Measurements from ENCODE around the gene KMT5C.
A peak's percentile ranks its signal among the peaks of the same experiment; 100 is the strongest.

Gene KMT5C

DNA sequence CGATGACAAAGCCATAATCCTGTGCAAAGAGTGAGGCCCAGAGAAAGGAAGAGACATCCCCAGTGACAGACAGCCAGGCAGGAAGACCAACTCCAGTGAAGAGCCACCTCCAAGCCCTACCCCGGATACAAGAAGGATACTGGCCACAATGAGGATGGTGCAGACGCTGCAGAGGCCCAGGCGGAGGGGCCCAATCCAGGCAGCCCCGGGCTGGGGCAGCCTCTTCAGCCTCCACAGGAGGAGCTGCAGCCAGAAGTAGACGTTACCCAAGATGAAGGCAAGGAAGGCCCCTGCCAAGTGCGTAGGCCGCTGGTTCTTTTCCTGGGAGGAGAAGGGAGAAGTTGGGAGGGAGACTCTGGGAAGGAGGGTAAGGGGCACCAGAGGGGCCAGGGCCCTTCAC lies 23.0 kb upstream of the KMT5C start:
- no peak overlapping the region for H3K18ac ChIP-seq (ENCODE audit: low read depth in 1 of 2, low read length in 2 of 2)
- H3K4me3 ChIP-seq (ENCODE audit: insufficient read depth in 1 of 2, low read depth in 1 of 2, low read length in 2 of 2), result no peak overlapping the region
- H2BK12ac ChIP-seq (ENCODE audit: low read length in 2 of 2), result no peak overlapping the region
- H3K4ac ChIP-seq (ENCODE audit: low read depth in 1 of 2, low read length in 2 of 2), result no peak overlapping the region
- H3K9me3 ChIP-seq (ENCODE audit: control insufficient read depth, low read length), result peaks cover 3% of the 10 kb centered on the region
- no peak overlapping the region for H4K91ac ChIP-seq (ENCODE audit: low read length)
- H3K27ac ChIP-seq (ENCODE audit: low read length, poor library complexity, severe bottlenecking), result no peak overlapping the region
- H2BK120ac ChIP-seq (ENCODE audit: low read depth, low read length), result no peak overlapping the region
- no peak overlapping the region for H3K4me2 ChIP-seq (ENCODE audit: low read length, poor library complexity, severe bottlenecking)
- H2AK5ac ChIP-seq (ENCODE audit: low read length, severe bottlenecking), result no peak overlapping the region
- 92% methylated on average over 8 of the region's 8 CpGs for WGBS
- H3K4me1 ChIP-seq (ENCODE audit: control insufficient read depth, insufficient read depth, low read depth, low read length), result peaks cover 10% of the 10 kb centered on the region
- H2AFZ ChIP-seq (ENCODE audit: low read depth, low read length), result no peak overlapping the region
- no peak overlapping the region for H3K14ac ChIP-seq (ENCODE audit: low read length in 2 of 2)
- H2BK15ac ChIP-seq (ENCODE audit: low read depth, poor library complexity, severe bottlenecking), result no peak overlapping the region
- H4K8ac ChIP-seq (ENCODE audit: low read length), result no peak overlapping the region
- DNase-seq, result no peak
- H3K79me1 ChIP-seq (replicated peaks; ENCODE audit: low read length, poor library complexity, severe bottlenecking), result no peaks in the 10 kb centered on the region
- H3K36me3 ChIP-seq (ENCODE audit: control insufficient read depth in 1 of 2, insufficient read depth in 2 of 2, low read depth in 1 of 2, low read length in 2 of 2), result peaks cover 0 to 12% of the 10 kb centered on the region in 2 experiments
- no peak overlapping the region for H3K9ac ChIP-seq (ENCODE audit: low read length)
- no peak overlapping the region for H3K23ac ChIP-seq (ENCODE audit: low read length in 2 of 2)
- no peak overlapping the region for H2BK5ac ChIP-seq (ENCODE audit: low read depth, low read length, poor library complexity, severe bottlenecking)
- H3K27me3 ChIP-seq (ENCODE audit: control insufficient read depth in 1 of 2, insufficient read depth in 1 of 2, low read length in 2 of 2), result peaks cover 0 to 18% of the 10 kb centered on the region in 2 experiments

GRCh38 chr19:55319785-55320184 lies 19.9 kb upstream of the KMT5C start:
- DNase-seq, result peak; percentile 50
- H3K9me3 ChIP-seq (ENCODE audit: control insufficient read depth, low read length), result peaks cover 3% of the 10 kb centered on the region
- H3K27ac ChIP-seq (ENCODE audit: low read length, poor library complexity, severe bottlenecking), result no peak overlapping the region
- peak overlapping the region; percentile 35 for H3K4me2 ChIP-seq (ENCODE audit: low read length, poor library complexity, severe bottlenecking)
- H3K79me1 ChIP-seq (replicated peaks; ENCODE audit: low read length, poor library complexity, severe bottlenecking), result no peaks in the 10 kb centered on the region
- H2BK15ac ChIP-seq (ENCODE audit: low read depth, poor library complexity, severe bottlenecking), result no peak overlapping the region
- H4K8ac ChIP-seq (ENCODE audit: low read length), result peak overlapping the region; percentile 8
- H3K23ac ChIP-seq (ENCODE audit: low read length in 2 of 2), result no peak overlapping the region
- no peaks in the 10 kb centered on the region for H3K36me3 ChIP-seq (ENCODE audit: control insufficient read depth in 1 of 2, insufficient read depth in 2 of 2, low read depth in 1 of 2, low read length in 2 of 2)
- H2BK5ac ChIP-seq (ENCODE audit: low read depth, low read length, poor library complexity, severe bottlenecking), result no peak overlapping the region
- H2AFZ ChIP-seq (ENCODE audit: low read depth, low read length), result no peak overlapping the region
- H3K9ac ChIP-seq (ENCODE audit: low read length), result peak overlapping the region; percentile 29
- no peak overlapping the region for H3K14ac ChIP-seq (ENCODE audit: low read length in 2 of 2)
- H3K4me3 ChIP-seq (ENCODE audit: insufficient read depth in 1 of 2, low read depth in 1 of 2, low read length in 2 of 2), result no peak overlapping the region
- no peak overlapping the region for H2BK120ac ChIP-seq (ENCODE audit: low read depth, low read length)
- H3K18ac ChIP-seq (ENCODE audit: low read depth in 1 of 2, low read length in 2 of 2), result no peak overlapping the region
- H3K4ac ChIP-seq (ENCODE audit: low read depth in 1 of 2, low read length in 2 of 2), result no peak overlapping the region
- WGBS, result 20% methylated on average over 21 of the region's 21 CpGs
- peaks cover 8 to 33% of the 10 kb centered on the region in 2 experiments for H3K27me3 ChIP-seq (ENCODE audit: control insufficient read depth in 1 of 2, insufficient read depth in 1 of 2, low read length in 2 of 2)
- no peak overlapping the region for H2AK5ac ChIP-seq (ENCODE audit: low read length, severe bottlenecking)
- H2BK12ac ChIP-seq (ENCODE audit: low read length in 2 of 2), result no peak overlapping the region
- H4K91ac ChIP-seq (ENCODE audit: low read length), result no peak overlapping the region
- H3K4me1 ChIP-seq (ENCODE audit: control insufficient read depth, insufficient read depth, low read depth, low read length), result peaks cover 5% of the 10 kb centered on the region

GRCh38 chr19:55320844-55321419 lies 18.7 kb upstream of the KMT5C start:
- peaks cover 3% of the 10 kb centered on the region for H3K9me3 ChIP-seq (ENCODE audit: control insufficient read depth, low read length)
- H3K79me1 ChIP-seq (replicated peaks; ENCODE audit: low read length, poor library complexity, severe bottlenecking), result no peaks in the 10 kb centered on the region
- no peak overlapping the region for H3K4me2 ChIP-seq (ENCODE audit: low read length, poor library complexity, severe bottlenecking)
- no peak overlapping the region for H3K23ac ChIP-seq (ENCODE audit: low read length in 2 of 2)
- no peak overlapping the region for H3K9ac ChIP-seq (ENCODE audit: low read length)
- no peak overlapping the region for H2BK15ac ChIP-seq (ENCODE audit: low read depth, poor library complexity, severe bottlenecking)
- no peak overlapping the region for H3K4me3 ChIP-seq (ENCODE audit: insufficient read depth in 1 of 2, low read depth in 1 of 2, low read length in 2 of 2)
- H3K36me3 ChIP-seq (ENCODE audit: control insufficient read depth in 1 of 2, insufficient read depth in 2 of 2, low read depth in 1 of 2, low read length in 2 of 2), result no peaks in the 10 kb centered on the region
- peaks cover 7% of the 10 kb centered on the region for H3K4me1 ChIP-seq (ENCODE audit: control insufficient read depth, insufficient read depth, low read depth, low read length)
- no peak overlapping the region for H2BK120ac ChIP-seq (ENCODE audit: low read depth, low read length)
- no peak overlapping the region for H3K18ac ChIP-seq (ENCODE audit: low read depth in 1 of 2, low read length in 2 of 2)
- no peak overlapping the region for H4K91ac ChIP-seq (ENCODE audit: low read length)
- H3K4ac ChIP-seq (ENCODE audit: low read depth in 1 of 2, low read length in 2 of 2), result no peak overlapping the region
- H2AK5ac ChIP-seq (ENCODE audit: low read length, severe bottlenecking), result no peak overlapping the region
- H3K27ac ChIP-seq (ENCODE audit: low read length, poor library complexity, severe bottlenecking), result no peak overlapping the region
- H2AFZ ChIP-seq (ENCODE audit: low read depth, low read length), result no peak overlapping the region
- H4K8ac ChIP-seq (ENCODE audit: low read length), result no peak overlapping the region
- peaks cover 8 to 33% of the 10 kb centered on the region in 2 experiments for H3K27me3 ChIP-seq (ENCODE audit: control insufficient read depth in 1 of 2, insufficient read depth in 1 of 2, low read length in 2 of 2)
- H3K14ac ChIP-seq (ENCODE audit: low read length in 2 of 2), result no peak overlapping the region
- no peak overlapping the region for H2BK12ac ChIP-seq (ENCODE audit: low read length in 2 of 2)
- DNase-seq, result no peak
- 90% methylated on average over 8 of the region's 8 CpGs for WGBS
- H2BK5ac ChIP-seq (ENCODE audit: low read depth, low read length, poor library complexity, severe bottlenecking), result no peak overlapping the region

DNA sequence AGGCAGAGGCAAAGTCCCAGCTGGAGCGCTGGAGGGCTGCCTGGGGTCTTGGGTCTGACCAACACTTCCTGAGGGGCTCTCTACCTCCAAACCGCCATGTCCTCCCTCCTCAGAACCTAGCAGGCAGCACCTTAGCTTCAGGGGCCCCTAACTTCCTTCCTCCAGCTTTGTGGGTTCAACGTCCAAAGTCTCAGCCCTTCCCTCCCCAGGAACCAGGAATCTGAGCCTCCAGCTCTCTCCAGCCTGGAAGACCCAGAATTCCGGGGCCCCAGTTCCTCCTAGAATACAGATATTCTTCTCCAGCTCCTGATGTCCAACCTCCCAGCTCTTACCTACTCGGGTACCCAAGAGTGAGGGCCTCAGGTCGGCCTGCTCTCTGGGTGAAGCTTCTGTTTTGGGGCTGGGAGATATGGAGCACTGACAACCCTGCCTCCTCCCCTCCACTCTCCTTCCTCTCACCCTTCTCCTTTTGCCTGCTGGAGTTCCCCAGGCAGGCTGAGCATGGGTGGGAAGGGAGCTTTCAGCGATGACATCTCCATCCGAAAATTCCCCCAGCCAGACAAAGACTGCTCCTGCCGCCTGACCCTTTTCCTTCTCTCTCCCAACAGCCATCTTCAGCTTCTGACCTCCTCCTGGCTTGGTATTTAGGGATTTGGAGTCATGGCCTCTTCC lies 18.1 kb upstream of the KMT5C start:
- no peak overlapping the region for H3K4me3 ChIP-seq (ENCODE audit: insufficient read depth in 1 of 2, low read depth in 1 of 2, low read length in 2 of 2)
- H3K27ac ChIP-seq (ENCODE audit: low read length, poor library complexity, severe bottlenecking), result no peak overlapping the region
- H3K14ac ChIP-seq (ENCODE audit: low read length in 2 of 2), result no peak overlapping the region
- H2BK12ac ChIP-seq (ENCODE audit: low read length in 2 of 2), result no peak overlapping the region
- no peak overlapping the region for H3K4me2 ChIP-seq (ENCODE audit: low read length, poor library complexity, severe bottlenecking)
- no peak overlapping the region for H3K4ac ChIP-seq (ENCODE audit: low read depth in 1 of 2, low read length in 2 of 2)
- no peak overlapping the region for H3K9ac ChIP-seq (ENCODE audit: low read length)
- H3K18ac ChIP-seq (ENCODE audit: low read depth in 1 of 2, low read length in 2 of 2), result no peak overlapping the region
- no peaks in the 10 kb centered on the region for H3K36me3 ChIP-seq (ENCODE audit: control insufficient read depth in 1 of 2, insufficient read depth in 2 of 2, low read depth in 1 of 2, low read length in 2 of 2)
- no peaks in the 10 kb centered on the region for H3K9me3 ChIP-seq (ENCODE audit: control insufficient read depth, low read length)
- peaks cover 7% of the 10 kb centered on the region for H3K4me1 ChIP-seq (ENCODE audit: control insufficient read depth, insufficient read depth, low read depth, low read length)
- H2BK120ac ChIP-seq (ENCODE audit: low read depth, low read length), result no peak overlapping the region
- H4K8ac ChIP-seq (ENCODE audit: low read length), result no peak overlapping the region
- H3K79me1 ChIP-seq (replicated peaks; ENCODE audit: low read length, poor library complexity, severe bottlenecking), result no peaks in the 10 kb centered on the region
- 75% methylated on average over 6 of the region's 9 CpGs for WGBS
- H2BK15ac ChIP-seq (ENCODE audit: low read depth, poor library complexity, severe bottlenecking), result no peak overlapping the region
- no peak overlapping the region for H2BK5ac ChIP-seq (ENCODE audit: low read depth, low read length, poor library complexity, severe bottlenecking)
- H2AFZ ChIP-seq (ENCODE audit: low read depth, low read length), result no peak overlapping the region
- no peak overlapping the region for H2AK5ac ChIP-seq (ENCODE audit: low read length, severe bottlenecking)
- H3K23ac ChIP-seq (ENCODE audit: low read length in 2 of 2), result no peak overlapping the region
- H3K27me3 ChIP-seq (ENCODE audit: control insufficient read depth in 1 of 2, insufficient read depth in 1 of 2, low read length in 2 of 2), result peaks cover 8 to 33% of the 10 kb centered on the region in 2 experiments
- DNase-seq, result no peak
- no peak overlapping the region for H4K91ac ChIP-seq (ENCODE audit: low read length)

Measured in mesenchymal stem cell (in vitro differentiated cells and primary cell).